ENCODE measurements around the gene FGF1.
A peak's percentile ranks its signal among the peaks of the same experiment; 100 is the strongest.

FGF1 gene

DNA sequence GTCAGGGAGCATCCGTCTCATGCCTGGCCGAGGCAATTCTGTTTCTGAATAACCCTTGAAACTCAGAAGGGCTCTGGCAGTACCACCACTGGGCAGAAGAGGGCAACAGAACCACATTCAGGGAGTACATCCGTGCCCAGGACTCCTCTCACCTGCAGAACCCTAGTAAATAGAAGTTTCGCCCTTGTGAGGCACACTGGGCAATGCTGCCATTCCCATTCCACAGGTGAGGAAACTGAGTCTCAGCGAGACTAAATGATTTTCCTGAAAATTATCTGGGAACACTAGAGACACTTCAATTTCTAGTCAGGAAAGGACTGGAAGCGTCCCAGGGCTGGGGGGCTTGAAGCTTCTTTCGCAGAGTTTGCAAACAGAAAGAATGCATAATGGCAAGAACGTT is 74.7 kb downstream of the FGF1 start:
- no peak overlapping the region for H3K4me3 ChIP-seq (ENCODE audit: low read length)
- TF ChIP-seq, protein P1, sequence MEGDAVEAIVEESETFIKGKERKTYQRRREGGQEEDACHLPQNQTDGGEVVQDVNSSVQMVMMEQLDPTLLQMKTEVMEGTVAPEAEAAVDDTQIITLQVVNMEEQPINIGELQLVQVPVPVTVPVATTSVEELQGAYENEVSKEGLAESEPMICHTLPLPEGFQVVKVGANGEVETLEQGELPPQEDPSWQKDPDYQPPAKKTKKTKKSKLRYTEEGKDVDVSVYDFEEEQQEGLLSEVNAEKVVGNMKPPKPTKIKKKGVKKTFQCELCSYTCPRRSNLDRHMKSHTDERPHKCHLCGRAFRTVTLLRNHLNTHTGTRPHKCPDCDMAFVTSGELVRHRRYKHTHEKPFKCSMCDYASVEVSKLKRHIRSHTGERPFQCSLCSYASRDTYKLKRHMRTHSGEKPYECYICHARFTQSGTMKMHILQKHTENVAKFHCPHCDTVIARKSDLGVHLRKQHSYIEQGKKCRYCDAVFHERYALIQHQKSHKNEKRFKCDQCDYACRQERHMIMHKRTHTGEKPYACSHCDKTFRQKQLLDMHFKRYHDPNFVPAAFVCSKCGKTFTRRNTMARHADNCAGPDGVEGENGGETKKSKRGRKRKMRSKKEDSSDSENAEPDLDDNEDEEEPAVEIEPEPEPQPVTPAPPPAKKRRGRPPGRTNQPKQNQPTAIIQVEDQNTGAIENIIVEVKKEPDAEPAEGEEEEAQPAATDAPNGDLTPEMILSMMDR (conservative IDR thresholded peaks at IDR 0.05; ENCODE audit: low read depth, low read length), result peak; percentile 94
- no peak for DNase-seq (ENCODE audit: low read depth)

DNA sequence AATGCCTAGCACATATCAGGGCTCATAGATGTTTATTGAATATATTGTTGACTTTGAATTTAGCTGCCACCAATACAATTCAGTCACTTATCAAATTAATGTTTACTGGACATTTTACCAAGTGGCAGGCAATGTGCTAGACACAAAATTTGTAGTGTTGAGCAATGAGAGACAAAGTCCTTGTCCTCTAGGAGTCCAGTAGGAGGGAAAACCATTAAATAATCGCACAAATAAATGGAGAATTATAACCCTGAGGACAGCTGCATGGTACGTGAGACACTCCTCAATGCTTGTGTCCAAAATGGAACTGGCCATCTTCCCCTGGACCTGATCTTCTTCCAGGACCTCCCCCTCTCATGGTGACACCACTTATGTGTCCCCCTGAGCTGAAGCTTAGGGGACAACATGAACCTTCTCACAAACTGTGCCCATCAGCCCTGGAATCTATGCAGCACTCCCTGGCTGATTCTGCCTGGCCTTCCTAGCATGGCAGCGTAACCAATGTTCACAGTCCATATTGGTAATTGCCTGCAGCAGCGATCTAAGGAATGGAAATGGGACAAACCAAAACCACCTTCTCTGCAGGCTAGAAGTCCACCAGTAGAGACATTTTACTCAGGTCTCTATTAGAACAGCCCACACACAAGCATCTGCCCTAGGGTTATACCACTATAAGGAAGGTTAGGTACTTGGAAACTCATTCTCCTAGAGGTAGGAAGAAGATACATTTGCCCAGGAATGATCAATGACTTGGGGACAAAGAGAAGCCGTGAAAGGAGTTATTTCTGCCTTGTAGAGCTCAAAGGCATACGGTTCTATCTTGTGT is 75.5 kb downstream of the FGF1 start:
- TF ChIP-seq, protein P1 (conservative IDR thresholded peaks at IDR 0.05; ENCODE audit: low read depth, low read length), result no peak
- no peak overlapping the region for H3K4me3 ChIP-seq (ENCODE audit: low read length)
- no peak for DNase-seq (ENCODE audit: low read depth)

DNA sequence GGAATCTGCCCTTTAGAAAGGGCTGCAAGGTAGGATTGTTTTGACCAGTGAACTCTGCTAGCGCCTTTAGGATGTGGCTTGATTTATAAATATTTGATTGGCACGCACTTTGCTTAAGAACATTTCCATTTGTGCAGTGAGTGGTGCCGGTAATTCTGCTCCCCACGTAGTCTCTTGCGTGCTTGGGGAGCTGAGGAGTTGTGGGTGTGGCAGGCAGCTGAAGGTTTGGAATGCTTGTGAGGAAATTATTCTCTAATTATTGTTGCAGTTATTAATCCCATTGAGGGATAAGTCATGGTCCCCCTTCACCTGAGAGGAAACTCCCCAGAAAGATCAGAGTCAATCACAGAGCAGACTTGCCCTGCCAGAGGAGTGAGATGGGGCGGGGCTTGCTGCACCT is 76.7 kb downstream of the FGF1 start:
- TF ChIP-seq, protein P1 (conservative IDR thresholded peaks at IDR 0.05; ENCODE audit: low read depth, low read length), result no peak
- no peak overlapping the region for H3K4me3 ChIP-seq (ENCODE audit: low read length)
- DNase-seq (ENCODE audit: low read depth), result no peak

DNA sequence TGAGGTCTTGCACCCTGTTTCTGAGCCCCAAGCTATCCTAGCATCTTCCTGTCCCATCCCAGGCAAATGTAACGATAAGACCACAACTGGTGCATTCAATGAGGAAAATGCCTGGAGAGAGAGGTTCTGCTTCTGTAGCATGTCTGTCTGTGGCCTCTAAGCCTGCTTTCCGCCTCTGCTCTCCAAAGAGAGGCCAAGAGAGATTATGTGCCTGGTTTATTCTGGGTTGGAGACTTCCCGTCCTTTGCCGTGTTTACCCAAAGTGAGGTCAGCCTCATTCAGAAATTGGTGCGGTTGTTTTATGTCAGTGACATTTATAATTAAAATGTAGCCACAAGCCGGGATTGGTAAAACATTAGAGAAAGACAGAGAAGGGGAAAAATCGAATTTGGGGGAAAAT is 77.8 kb downstream of the FGF1 start:
- TF ChIP-seq, protein P1 (conservative IDR thresholded peaks at IDR 0.05; ENCODE audit: low read depth, low read length), result no peak
- DNase-seq (ENCODE audit: low read depth), result no peak

DNA sequence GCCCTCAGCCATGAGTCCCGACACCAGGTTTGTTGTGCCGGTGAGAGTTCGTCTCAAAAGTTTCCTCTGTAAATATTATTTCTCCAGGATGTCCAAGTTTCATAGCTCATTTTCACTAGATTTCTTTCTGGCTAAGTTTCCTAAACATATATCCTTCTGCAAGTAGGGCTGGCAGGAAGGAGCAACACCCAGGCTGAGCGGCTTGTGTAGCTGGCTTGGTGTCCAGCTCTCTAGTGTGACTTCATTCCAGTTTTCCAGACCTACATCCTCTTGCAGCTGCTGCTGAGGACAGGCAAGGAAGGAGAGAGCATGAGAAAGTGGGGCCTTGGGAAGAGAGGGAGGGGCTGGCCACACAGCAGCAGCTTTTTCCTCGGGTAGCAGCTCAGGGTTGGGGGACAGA is 80.3 kb downstream of the FGF1 start:
- H3K4me3 ChIP-seq (ENCODE audit: low read length), result no peak overlapping the region
- TF ChIP-seq, protein P1 (conservative IDR thresholded peaks at IDR 0.05; ENCODE audit: low read depth, low read length), result no peak
- no peak for DNase-seq (ENCODE audit: low read depth)

More for the DNA sequence above, 77.8 kb downstream of the FGF1 start:
- H3K4me3 ChIP-seq (ENCODE audit: low read length), result no peak overlapping the region

DNA sequence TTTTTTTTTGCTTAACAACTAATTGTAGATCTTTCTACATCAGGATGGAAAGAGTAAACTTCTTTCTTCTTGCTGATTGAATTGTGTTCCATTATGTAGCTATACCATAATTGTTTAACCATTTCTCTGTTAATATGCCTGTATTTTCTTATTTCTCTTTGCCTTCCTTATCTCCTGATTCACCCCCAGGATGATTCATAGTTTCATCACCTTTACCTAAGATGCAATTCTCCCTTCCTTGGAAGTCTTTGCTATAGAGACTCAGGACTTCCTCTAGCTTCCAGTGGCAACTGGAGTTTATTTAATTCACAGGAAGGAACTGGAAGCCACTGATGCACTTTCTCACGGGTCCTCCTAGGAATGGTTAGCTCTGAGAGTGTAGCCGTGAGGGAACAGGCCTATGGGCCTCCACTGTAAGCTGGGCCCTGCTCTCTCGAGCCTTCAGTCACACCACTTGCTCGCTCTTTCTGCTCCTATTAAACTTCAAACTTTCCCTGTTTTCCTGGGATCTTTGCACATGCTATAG is 83.1 kb downstream of the FGF1 start:
- no peak overlapping the region for H3K4me3 ChIP-seq (ENCODE audit: low read length)
- no peak for DNase-seq (ENCODE audit: low read depth)
- TF ChIP-seq, protein P1 (conservative IDR thresholded peaks at IDR 0.05; ENCODE audit: low read depth, low read length), result no peak

DNA sequence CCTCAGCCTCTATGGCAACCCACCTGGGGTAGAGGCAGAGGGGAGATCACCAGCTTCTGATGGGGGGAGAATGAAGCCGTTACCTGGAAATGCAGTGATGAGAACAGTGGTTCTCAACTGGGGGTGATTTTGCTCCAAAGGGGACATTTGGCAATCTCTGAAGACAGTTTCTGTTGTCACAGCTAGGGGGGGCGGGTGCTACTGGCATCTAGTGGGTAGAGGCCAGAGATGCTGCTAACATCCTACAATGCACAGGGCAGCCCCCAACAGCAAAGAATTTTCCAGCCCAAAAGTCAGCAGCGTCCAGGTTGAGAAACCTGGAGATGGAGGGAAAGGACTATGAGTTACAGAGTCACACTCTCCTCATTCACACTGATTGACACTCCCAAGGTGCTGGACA is 84.5 kb downstream of the FGF1 start:
- DNase-seq (ENCODE audit: low read depth), result no peak
- TF ChIP-seq, protein P1 (conservative IDR thresholded peaks at IDR 0.05; ENCODE audit: low read depth, low read length), result peak; percentile 25
- no peak overlapping the region for H3K4me3 ChIP-seq (ENCODE audit: low read length)

Measured in retinal pigment epithelial cell (primary cell).